K562 (cell line): ENCODE data around the gene EPHA1. TPM values are rescaled to one million over a fixed set of nuclear protein-coding genes. Genes with fewer than 3 reads are reported as not detected.

Source experiments
- BHLHE40 ChIP-seq: IDR thresholded peaks from 2 replicates; pipeline ENCODE4 v1.6.1; 2011; ENCODE audit warnings: low read length, improper control_type of control experiment
- ETV5 ChIP-seq: sonication (generic); formaldehyde crosslinking; IDR thresholded peaks from 2 replicates; pipeline ENCODE4 v1.4.0; 2020; ENCODE audit warnings: low read depth, mild to moderate bottlenecking, missing genetic modification reagents
- FOS ChIP-seq: IDR thresholded peaks from 3 replicates; pipeline ENCODE4 v1.6.1; 2011; ENCODE audit not compliant: insufficient read length; ENCODE audit errors: extremely low read depth
- FOXA3 ChIP-seq, 2 experiments: fragments of 450-650 bp in 1 of 2; sonication (generic) in 1 of 2; formaldehyde crosslinking; IDR thresholded peaks in 1 of 2; conservative IDR thresholded peaks in 1 of 2; 2 replicates each; pipeline versions ENCODE4 v1.4.0 to v1.8.0; 2020 to 2022; ENCODE audit warnings: mild to moderate bottlenecking in 2 of 2, missing genetic modification reagents in 1 of 2
- GATA2 ChIP-seq: sonication (generic); formaldehyde crosslinking; IDR thresholded peaks from 2 replicates; pipeline ENCODE4 v1.4.0; 2020; ENCODE audit warnings: mild to moderate bottlenecking, missing genetic modification reagents
- GTF2A2 ChIP-seq: IDR thresholded peaks from 2 replicates; pipeline ENCODE4 v1.6.1; 2016; ENCODE audit warnings: mild to moderate bottlenecking, missing genetic modification characterization, missing compliant biosample characterization
- JUNB ChIP-seq: fragments of 450-650 bp; formaldehyde crosslinking; conservative IDR thresholded peaks from 2 replicates; pipeline ENCODE4 v1.4.0; 2020; ENCODE audit warnings: mild to moderate bottlenecking
- PML ChIP-seq: IDR thresholded peaks from 2 replicates; pipeline ENCODE4 v1.6.1; 2012; ENCODE audit warnings: low read length, inconsistent platforms
- PTRF ChIP-seq: fragments of 450-650 bp; IDR thresholded peaks from 2 replicates; pipeline ENCODE4 v1.6.1; 2016; ENCODE audit warnings: mild to moderate bottlenecking, missing genetic modification characterization, missing compliant biosample characterization
- RBFOX2 ChIP-seq: fragments of 200-400 bp; formaldehyde crosslinking; IDR thresholded peaks from 2 replicates; pipeline ENCODE4 v1.6.1; 2017; ENCODE audit warnings: low read depth, mild to moderate bottlenecking, low read length, moderate library complexity
- RCOR1 ChIP-seq, 2 experiments: IDR thresholded peaks; 2 replicates each; pipeline ENCODE4 v1.6.1; 2012; ENCODE audit warnings: low read depth in 2 of 2, low read length in 2 of 2, borderline replicate concordance in 1 of 2, improper control_type of control experiment in 1 of 2
- RFX5 ChIP-seq: IDR thresholded peaks from 2 replicates; pipeline ENCODE4 v1.6.1; 2011; ENCODE audit warnings: low read depth, mild to moderate bottlenecking, improper control_type of control experiment, low read length
- TAF15 ChIP-seq: fragments of 200-400 bp; formaldehyde crosslinking; IDR thresholded peaks from 2 replicates; pipeline ENCODE4 v1.6.1; 2017; ENCODE audit warnings: mild to moderate bottlenecking, low read depth, low read length, moderate library complexity
- TEAD4 ChIP-seq, 2 experiments: sonication (generic) in 1 of 2; formaldehyde crosslinking in 1 of 2; IDR thresholded peaks; 2 replicates each; pipeline versions ENCODE4 v1.6.1 to v1.8.0; 2012 to 2022; ENCODE audit warnings: borderline replicate concordance in 1 of 2, inconsistent platforms in 1 of 2, low read length in 1 of 2, mild to moderate bottlenecking in 1 of 2, missing genetic modification reagents in 1 of 2
- ZNF175 ChIP-seq: fragments of 200-800 bp; sonication (Bioruptor generic); IDR thresholded peaks from 2 replicates; pipeline ENCODE4 v1.6.1; 2016; ENCODE audit warnings: low read depth, mild to moderate bottlenecking, missing genetic modification characterization, missing compliant biosample characterization
- ZNF212 ChIP-seq: fragments of 450-650 bp; formaldehyde crosslinking; IDR thresholded peaks from 2 replicates; pipeline ENCODE4 v1.4.0; 2020; ENCODE audit warnings: mild to moderate bottlenecking
- polyA plus RNA-seq, 8 experiments: library from polyadenylated mRNA; depleted of rRNA in 4 of 8; stranded (reverse) in 5 of 8; unstranded in 3 of 8; fragments of >200 nt; fragmentation: Nextera tagmentation in 2 of 8; fragmentation: Illumina TruSeq in 1 of 8; extraction: Ambion mirVana in 2 of 8; extraction: Trizol in 1 of 8; gene quantifications; 2 replicates each; pipeline versions ENCODE4 v1.2.1 to v1.2.3, GENCODE V29; 2011 to 2014; ENCODE audit warnings: inconsistent platforms in 1 of 8, missing spikeins in 1 of 8
- total RNA-seq, 7 experiments: library from RNA; depleted of rRNA in 6 of 7; stranded (reverse); fragments of >200 nt in 6 of 7; fragmentation: Illumina TruSeq in 2 of 7; extraction: Trizol in 2 of 7; gene quantifications; 2 replicates each; pipeline versions ENCODE4 v1.2.1 to v1.2.3, GENCODE V29; 2011 to 2021; ENCODE audit warnings: low replicate concordance in 1 of 7
- TF ChIP-seq, protein P1 (sequence below): fragments of 450-650 bp; formaldehyde crosslinking; IDR thresholded peaks from 2 replicates; pipeline ENCODE4 v1.4.0; 2020; ENCODE audit warnings: mild to moderate bottlenecking
- TF ChIP-seq, protein P2 (sequence below): sonication (generic); formaldehyde crosslinking; IDR thresholded peaks from 2 replicates; pipeline ENCODE4 v1.8.0; 2022; ENCODE audit warnings: mild to moderate bottlenecking, missing genetic modification reagents
- TF ChIP-seq, protein P3 (sequence below): fragments of 250-450 bp; sonication (Bioruptor Pico); IDR thresholded peaks from 2 replicates; pipeline ENCODE4 v1.4.0; 2020; ENCODE audit warnings: borderline replicate concordance
- TF ChIP-seq, protein P4 (sequence below): fragments of 450-650 bp; IDR thresholded peaks from 2 replicates; pipeline ENCODE4 v1.6.1; 2017; ENCODE audit warnings: mild to moderate bottlenecking, moderate library complexity
- TF ChIP-seq, protein P5 (sequence below): fragments of 250-450 bp; sonication (Bioruptor Pico); IDR thresholded peaks from 2 replicates; pipeline ENCODE4 v1.8.0; 2021; ENCODE audit warnings: borderline replicate concordance, mild to moderate bottlenecking, moderate library complexity; ENCODE audit not compliant: poor library complexity, severe bottlenecking
- TF ChIP-seq, protein P6 (sequence below): fragments of 450-650 bp; formaldehyde crosslinking; IDR thresholded peaks from 2 replicates; pipeline ENCODE4 v1.4.0; 2022; ENCODE audit warnings: missing genetic modification characterization

The EPHA1 gene
- total and polyA plus RNA-seq, 9 of the 15 experiments (the other 6 are each of a cell fraction or from before 2014, with no cell fraction given) = 0.22 to 0.57 (median 0.32) TPM; not detected in 6

DNA sequence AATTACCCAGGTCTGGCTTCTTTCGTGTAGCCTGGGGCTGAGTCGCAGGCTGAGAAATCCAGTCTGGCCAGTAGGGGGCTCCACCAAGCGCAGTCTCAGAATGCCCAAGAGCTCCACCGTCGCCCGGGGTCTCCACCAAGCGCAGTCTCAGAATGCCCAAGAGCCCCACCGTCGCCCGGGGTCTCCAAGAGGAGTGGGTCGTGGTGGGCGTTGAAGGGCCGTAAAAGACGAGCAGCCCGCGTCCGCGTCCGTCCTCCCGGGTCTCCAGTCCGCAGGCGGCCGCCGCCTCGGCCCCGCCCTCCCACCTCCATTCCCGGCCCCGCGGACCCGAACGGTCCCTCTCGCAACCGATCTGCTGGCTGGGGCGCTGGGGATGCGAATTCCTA, 28.4 kb downstream of the EPHA1 start (continued):
- TF ChIP-seq, protein P1, sequence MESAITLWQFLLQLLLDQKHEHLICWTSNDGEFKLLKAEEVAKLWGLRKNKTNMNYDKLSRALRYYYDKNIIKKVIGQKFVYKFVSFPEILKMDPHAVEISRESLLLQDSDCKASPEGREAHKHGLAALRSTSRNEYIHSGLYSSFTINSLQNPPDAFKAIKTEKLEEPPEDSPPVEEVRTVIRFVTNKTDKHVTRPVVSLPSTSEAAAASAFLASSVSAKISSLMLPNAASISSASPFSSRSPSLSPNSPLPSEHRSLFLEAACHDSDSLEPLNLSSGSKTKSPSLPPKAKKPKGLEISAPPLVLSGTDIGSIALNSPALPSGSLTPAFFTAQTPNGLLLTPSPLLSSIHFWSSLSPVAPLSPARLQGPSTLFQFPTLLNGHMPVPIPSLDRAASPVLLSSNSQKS (CRISPR knock-in tag) = no peak
- TF ChIP-seq FOS = no peak
- TF ChIP-seq GTF2A2 = no peak
- TF ChIP-seq, protein P2, sequence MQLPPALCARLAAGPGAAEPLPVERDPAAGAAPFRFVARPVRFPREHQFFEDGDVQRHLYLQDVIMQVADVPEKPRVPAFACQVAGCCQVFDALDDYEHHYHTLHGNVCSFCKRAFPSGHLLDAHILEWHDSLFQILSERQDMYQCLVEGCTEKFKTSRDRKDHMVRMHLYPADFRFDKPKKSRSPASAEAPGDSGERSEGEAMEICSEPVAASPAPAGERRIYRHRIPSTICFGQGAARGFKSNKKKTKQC = no peak
- no peak for TF ChIP-seq GATA2 (CRISPR knock-in tag)
- 0 out of 2 replicates have a peak, but pooled peaks have one; percentile 34 for TF ChIP-seq ZNF175
- TF ChIP-seq RBFOX2 = no peak
- TF ChIP-seq ETV5 = no peak
- TF ChIP-seq, protein P3, sequence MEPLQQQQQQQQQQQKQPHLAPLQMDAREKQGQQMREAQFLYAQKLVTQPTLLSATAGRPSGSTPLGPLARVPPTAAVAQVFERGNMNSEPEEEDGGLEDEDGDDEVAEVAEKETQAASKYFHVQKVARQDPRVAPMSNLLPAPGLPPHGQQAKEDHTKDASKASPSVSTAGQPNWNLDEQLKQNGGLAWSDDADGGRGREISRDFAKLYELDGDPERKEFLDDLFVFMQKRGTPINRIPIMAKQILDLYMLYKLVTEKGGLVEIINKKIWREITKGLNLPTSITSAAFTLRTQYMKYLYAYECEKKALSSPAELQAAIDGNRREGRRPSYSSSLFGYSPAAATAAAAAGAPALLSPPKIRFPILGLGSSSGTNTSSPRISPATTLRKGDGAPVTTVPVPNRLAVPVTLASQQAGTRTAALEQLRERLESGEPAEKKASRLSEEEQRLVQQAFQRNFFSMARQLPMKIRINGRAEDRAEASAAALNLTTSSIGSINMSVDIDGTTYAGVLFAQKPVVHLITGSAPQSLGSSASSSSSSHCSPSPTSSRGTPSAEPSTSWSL (CRISPR knock-in tag) = no peak
- no peak for TF ChIP-seq BHLHE40
- no peak for TF ChIP-seq TEAD4 (IDR thresholded peaks at IDR 0.05; ENCODE audit: low read length)
- no peak for TF ChIP-seq TEAD4 (CRISPR knock-in tag; IDR thresholded peaks at IDR 0.05; ENCODE audit: borderline replicate concordance)
- no peak for TF ChIP-seq TAF15
- TF ChIP-seq, protein P4, sequence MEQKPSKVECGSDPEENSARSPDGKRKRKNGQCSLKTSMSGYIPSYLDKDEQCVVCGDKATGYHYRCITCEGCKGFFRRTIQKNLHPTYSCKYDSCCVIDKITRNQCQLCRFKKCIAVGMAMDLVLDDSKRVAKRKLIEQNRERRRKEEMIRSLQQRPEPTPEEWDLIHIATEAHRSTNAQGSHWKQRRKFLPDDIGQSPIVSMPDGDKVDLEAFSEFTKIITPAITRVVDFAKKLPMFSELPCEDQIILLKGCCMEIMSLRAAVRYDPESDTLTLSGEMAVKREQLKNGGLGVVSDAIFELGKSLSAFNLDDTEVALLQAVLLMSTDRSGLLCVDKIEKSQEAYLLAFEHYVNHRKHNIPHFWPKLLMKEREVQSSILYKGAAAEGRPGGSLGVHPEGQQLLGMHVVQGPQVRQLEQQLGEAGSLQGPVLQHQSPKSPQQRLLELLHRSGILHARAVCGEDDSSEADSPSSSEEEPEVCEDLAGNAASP = no peak
- no peak for TF ChIP-seq PTRF (tag)
- no peak for TF ChIP-seq RFX5
- TF ChIP-seq, protein P5, sequence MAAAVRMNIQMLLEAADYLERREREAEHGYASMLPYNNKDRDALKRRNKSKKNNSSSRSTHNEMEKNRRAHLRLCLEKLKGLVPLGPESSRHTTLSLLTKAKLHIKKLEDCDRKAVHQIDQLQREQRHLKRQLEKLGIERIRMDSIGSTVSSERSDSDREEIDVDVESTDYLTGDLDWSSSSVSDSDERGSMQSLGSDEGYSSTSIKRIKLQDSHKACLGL (CRISPR knock-in tag) = no peak
- TF ChIP-seq PML = no peak
- TF ChIP-seq RCOR1 (IDR thresholded peaks at IDR 0.05; ENCODE audit: borderline replicate concordance in 1 of 2, low read depth in 2 of 2, low read length in 2 of 2) = no peak
- no peak for TF ChIP-seq JUNB
- no peak for TF ChIP-seq FOXA3 (CRISPR knock-in tag; conservative IDR thresholded peaks at IDR 0.05 in 1 of 2, IDR thresholded peaks at IDR 0.05 in 1 of 2)
- TF ChIP-seq, protein P6, sequence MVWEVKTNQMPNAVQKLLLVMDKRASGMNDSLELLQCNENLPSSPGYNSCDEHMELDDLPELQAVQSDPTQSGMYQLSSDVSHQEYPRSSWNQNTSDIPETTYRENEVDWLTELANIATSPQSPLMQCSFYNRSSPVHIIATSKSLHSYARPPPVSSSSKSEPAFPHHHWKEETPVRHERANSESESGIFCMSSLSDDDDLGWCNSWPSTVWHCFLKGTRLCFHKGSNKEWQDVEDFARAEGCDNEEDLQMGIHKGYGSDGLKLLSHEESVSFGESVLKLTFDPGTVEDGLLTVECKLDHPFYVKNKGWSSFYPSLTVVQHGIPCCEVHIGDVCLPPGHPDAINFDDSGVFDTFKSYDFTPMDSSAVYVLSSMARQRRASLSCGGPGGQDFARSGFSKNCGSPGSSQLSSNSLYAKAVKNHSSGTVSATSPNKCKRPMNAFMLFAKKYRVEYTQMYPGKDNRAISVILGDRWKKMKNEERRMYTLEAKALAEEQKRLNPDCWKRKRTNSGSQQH = no peak
- no peak for TF ChIP-seq ZNF212 (CRISPR knock-in tag)
